Muscle layer of duodenum (tissue), 2 donors: ENCODE data around the gene SLC16A8.
"Not testable (repeated sequence)": the region's sequence is repeated elsewhere in the genome, so short reads cannot be mapped to it uniquely, and the experiment has no call there.

Experiments used
- H3K27ac ChIP-seq: one replicate; pipeline ENCODE4 v1.7.0; 2013; ENCODE audit warnings: mild to moderate bottlenecking, low read length
- H3K27me3 ChIP-seq: one replicate; pipeline ENCODE4 v1.7.0; 2013; ENCODE audit warnings: low read depth, mild to moderate bottlenecking, control low read depth, low read length
- H3K36me3 ChIP-seq, 2 donors: one replicate each; pipeline ENCODE4 v1.7.0; 2013; ENCODE audit warnings: low read length in 2 of 2, control low read depth in 1 of 2, mild to moderate bottlenecking in 1 of 2; ENCODE audit not compliant: insufficient read depth in 2 of 2, control insufficient read depth in 1 of 2
- H3K4me1 ChIP-seq, 2 donors: one replicate each; pipeline ENCODE4 v1.7.0; 2013; ENCODE audit warnings: low read length in 2 of 2, mild to moderate bottlenecking in 2 of 2, control low read depth in 1 of 2, moderate library complexity in 1 of 2; ENCODE audit not compliant: insufficient read depth in 2 of 2, control insufficient read depth in 1 of 2
- H3K4me3 ChIP-seq, 2 donors: one replicate each; pipeline ENCODE4 v1.7.0; 2013; ENCODE audit warnings: low read length in 2 of 2, low read depth in 1 of 2, mild to moderate bottlenecking in 1 of 2
- H3K9me3 ChIP-seq, 2 donors: one replicate each; pipeline ENCODE4 v1.7.0; 2013; ENCODE audit warnings: low read length in 2 of 2, control low read depth in 1 of 2, mild to moderate bottlenecking in 1 of 2; ENCODE audit not compliant: control insufficient read depth in 1 of 2
- donor health status: healthy.

The SLC16A8 gene

DNA sequence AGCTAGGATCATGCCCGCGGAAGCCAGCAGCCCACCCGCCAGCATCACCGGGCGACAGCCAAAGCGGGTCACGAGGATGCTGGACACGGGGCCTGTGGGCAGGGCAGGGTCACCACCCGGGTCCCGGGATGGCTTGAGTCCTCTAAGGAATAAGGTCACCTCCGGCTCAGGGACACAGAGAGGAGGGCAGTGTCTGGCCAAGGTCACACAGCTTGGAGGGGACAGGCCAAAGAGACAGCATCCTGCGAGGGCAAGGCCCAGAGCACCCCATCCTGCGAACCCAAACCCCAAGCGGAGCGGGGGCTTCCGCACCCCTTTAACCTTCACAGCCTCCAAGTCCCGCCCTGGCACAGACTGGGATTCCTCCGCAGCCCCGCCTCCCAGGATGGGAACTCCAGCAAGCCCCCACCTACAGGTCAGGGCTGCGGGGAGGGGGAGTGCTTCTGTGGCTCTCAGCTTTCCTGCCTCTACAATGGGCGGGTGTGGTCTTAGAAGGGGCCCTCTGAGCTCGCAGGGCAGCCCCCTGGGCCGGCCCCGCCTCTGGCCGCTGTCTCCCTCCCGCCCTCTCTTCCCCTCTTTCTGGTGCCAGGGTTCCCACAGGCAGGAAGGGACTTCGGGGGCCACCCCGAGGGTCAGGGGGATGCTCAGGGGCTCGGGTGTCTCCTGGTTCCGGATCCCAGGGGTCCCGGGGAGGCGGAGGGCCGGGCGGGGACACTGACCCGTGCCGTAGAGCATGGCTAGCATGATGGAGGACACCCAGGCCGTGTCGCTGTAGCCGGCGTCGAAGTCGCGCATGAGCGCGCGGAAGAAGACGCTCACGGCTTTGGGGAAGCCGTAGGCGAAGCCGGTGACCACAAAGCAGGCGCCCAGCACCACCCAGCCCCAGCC is 1.8 kb downstream of the SLC16A8 start:
- H3K9me3 ChIP-seq: no peaks in the 10 kb centered on the region
- peaks cover 19% of the 10 kb centered on the region for H3K27me3 ChIP-seq
- H3K27ac ChIP-seq: no peak overlapping the region
- peak overlapping the region in 1 of 2 donors; percentile 53 for H3K4me3 ChIP-seq
- peaks cover 0 to 23% of the 10 kb centered on the region in 2 donors for H3K4me1 ChIP-seq
- H3K36me3 ChIP-seq: no peaks in the 10 kb centered on the region

DNA sequence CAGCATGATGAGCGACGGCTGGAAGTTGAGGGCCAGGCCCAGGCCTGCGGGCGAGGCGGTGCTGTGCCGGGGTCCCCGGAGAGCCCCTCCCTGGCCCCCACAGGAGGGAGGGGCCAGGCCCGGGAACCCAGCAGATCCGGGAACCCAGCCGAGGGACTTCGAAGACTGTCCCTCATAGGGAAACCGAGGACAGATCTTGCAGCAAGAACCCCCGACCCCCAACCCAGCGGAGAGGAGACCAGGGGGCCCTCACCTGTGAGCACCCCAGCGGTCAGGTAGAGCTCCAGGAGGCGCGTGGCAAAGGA is 2.4 kb downstream of the SLC16A8 start:
- no peaks in the 10 kb centered on the region for H3K9me3 ChIP-seq
- peaks cover 19% of the 10 kb centered on the region for H3K27me3 ChIP-seq
- H3K36me3 ChIP-seq: no peaks in the 10 kb centered on the region
- no peak overlapping the region for H3K27ac ChIP-seq
- H3K4me1 ChIP-seq: peaks cover 0 to 23% of the 10 kb centered on the region in 2 donors
- peak overlapping the region in 1 of 2 donors; percentile 53 for H3K4me3 ChIP-seq

DNA sequence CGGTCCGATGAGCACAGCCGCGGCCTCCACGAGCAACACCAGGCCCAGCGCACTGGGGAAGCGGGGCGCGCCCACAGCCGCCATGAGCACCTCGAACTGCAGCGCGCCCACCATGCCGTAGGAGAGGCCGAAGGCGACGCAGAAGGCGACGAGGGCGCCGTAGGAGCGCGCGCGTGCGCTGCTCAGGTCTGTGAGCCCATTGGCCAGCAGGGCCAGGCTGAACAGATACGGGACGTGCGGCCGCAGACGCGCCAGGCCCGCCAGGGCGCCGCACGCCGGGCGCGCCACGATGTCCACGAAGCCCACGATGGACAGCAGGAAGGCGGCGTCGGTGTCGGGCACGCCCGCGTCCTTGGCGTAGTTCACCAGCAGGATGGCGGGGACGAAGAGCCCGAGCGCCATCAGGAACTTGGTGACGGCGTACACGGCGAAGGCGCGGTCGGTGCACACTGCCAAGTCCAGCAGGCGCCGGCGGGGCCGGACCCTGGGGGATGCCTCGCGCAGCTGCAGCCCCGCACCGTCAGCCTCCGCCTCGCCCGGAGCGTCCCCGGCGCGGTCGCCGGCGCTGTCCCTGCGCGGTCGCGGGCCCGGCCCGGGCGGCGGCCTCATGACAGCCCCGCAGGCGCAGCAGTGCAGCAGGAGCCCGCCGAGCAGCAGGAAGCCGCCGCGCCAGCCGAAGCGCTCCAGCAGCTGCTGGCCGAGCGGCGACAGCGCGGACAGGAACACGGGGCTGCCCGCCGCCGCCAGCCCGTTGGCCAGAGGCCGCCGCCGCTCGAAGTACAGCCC is 2.9 kb downstream of the SLC16A8 start:
- Histone ChIP-seq H3K4me1 (peaks cover 0 to 23% of the 10 kb centered on the region in 2 donors), H3K9me3 (no peaks in the 10 kb centered on the region), H3K4me3 (peak overlapping the region in 1 of 2 donors; percentile 53), H3K27me3 (peaks cover 19% of the 10 kb centered on the region), H3K36me3 (no peaks in the 10 kb centered on the region), H3K27ac (no peak overlapping the region)

GRCh38 chr22:38080474-38080849 is 3.5 kb downstream of the SLC16A8 start:
- H3K27me3 ChIP-seq: peaks cover 19% of the 10 kb centered on the region
- no peaks in the 10 kb centered on the region for H3K36me3 ChIP-seq
- H3K9me3 ChIP-seq: no peaks in the 10 kb centered on the region
- H3K4me1 ChIP-seq: peaks cover 0 to 23% of the 10 kb centered on the region in 2 donors
- peak overlapping the region in 1 of 2 donors; percentile 53 for H3K4me3 ChIP-seq
- no peak overlapping the region for H3K27ac ChIP-seq

- H3K36me3 ChIP-seq: peaks cover 0 to 5% of the 10 kb centered on the region in 2 donors
- no peak overlapping the region for H3K27ac ChIP-seq
- peaks cover 0 to 23% of the 10 kb centered on the region in 2 donors for H3K4me1 ChIP-seq
- no peaks in the 10 kb centered on the region for H3K9me3 ChIP-seq
- H3K4me3 ChIP-seq: no peak overlapping the region
- peaks cover 19% of the 10 kb centered on the region for H3K27me3 ChIP-seq
These were observed 4.2 kb downstream of the SLC16A8 start for GRCh38 chr22:38079804-38080203.

GRCh38 chr22:38079208-38079607 is 4.8 kb downstream of the SLC16A8 start:
- Histone ChIP-seq H3K27me3 (peaks cover 19% of the 10 kb centered on the region), H3K4me1 (peaks cover 0 to 23% of the 10 kb centered on the region in 2 donors), H3K36me3 (peaks cover 0 to 11% of the 10 kb centered on the region in 2 donors)
- not testable (repeated sequence) for H3K9me3 ChIP-seq, H3K27ac ChIP-seq, H3K4me3 ChIP-seq

DNA sequence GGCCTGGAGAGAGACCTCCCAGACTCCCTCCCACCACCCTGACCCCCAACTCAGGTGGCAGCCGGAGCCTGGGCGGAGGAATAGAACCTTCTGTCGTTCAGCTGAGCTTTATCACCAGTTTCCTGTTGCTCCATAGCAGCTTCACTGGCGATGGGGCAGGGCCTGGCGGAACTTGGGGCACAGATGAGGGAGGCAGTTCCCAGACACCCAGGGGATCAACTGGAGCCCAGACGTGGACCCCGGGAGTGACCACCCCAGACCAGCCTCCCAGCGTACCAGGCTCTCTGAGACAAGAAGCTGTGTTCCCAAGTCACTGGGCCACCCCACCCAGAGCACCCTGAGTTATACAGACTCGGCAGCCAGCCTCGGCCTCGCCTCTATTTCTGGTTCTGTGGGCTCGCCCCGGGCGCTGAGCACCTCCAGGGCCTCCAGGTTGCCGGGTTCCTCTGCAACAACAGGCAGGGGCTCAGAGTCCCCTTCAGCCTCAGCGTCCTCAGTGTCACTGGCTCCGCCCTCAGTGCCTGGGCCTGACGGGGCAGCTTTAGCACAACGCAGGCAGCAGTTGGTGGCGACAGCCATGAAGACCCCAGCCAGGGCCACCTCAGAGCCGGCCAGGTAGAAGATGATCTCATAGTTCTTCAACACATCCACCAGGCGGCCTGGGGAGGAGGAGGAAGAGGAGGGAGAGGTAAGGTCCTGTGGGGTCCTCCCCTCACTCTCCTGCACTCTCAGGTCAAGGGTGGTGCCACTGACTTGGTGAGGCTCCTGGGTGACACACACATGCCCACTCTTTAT is 5.7 kb downstream of the SLC16A8 start:
- Histone ChIP-seq H3K36me3 (peaks cover 3 to 19% of the 10 kb centered on the region in 2 donors), H3K9me3 (no peaks in the 10 kb centered on the region), H3K4me3 (no peak overlapping the region), H3K27ac (no peak overlapping the region), H3K27me3 (peaks cover 19% of the 10 kb centered on the region), H3K4me1 (peaks cover 0 to 23% of the 10 kb centered on the region in 2 donors)

DNA sequence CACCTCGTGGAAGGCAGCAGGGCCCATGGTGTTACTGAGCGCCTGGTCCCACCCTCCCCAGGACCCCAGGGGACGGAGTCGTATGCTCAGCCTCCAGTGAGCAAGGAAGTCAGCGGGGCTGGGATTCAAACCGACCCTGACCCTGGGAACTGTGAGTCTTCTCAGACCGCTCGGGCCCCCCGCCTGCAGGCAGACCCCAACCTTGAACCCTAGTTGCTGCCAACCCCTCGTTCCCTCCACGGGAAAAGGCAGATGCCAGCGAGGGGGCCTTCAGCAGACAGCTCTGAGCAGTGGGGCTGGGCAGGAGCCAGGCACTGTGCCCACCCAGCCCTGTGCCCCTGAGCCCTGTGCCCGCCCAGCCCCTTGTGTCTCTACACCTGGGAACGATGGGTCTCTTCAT is 6.4 kb downstream of the SLC16A8 start:
- Histone ChIP-seq H3K4me1 (peaks cover 0 to 19% of the 10 kb centered on the region in 2 donors), H3K27ac (no peak overlapping the region), H3K36me3 (peaks cover 4 to 25% of the 10 kb centered on the region in 2 donors), H3K9me3 (no peaks in the 10 kb centered on the region), H3K27me3 (peaks cover 14% of the 10 kb centered on the region), H3K4me3 (no peak overlapping the region)

- H3K27me3 ChIP-seq: peaks cover 11% of the 10 kb centered on the region
- no peak overlapping the region for H3K27ac ChIP-seq
- no peaks in the 10 kb centered on the region for H3K9me3 ChIP-seq
- peaks cover 4 to 28% of the 10 kb centered on the region in 2 donors for H3K36me3 ChIP-seq
- no peak overlapping the region for H3K4me3 ChIP-seq
- H3K4me1 ChIP-seq: peaks cover 0 to 14% of the 10 kb centered on the region in 2 donors
These were observed 6.9 kb downstream of the SLC16A8 start for GRCh38 chr22:38077096-38077495.

DNA sequence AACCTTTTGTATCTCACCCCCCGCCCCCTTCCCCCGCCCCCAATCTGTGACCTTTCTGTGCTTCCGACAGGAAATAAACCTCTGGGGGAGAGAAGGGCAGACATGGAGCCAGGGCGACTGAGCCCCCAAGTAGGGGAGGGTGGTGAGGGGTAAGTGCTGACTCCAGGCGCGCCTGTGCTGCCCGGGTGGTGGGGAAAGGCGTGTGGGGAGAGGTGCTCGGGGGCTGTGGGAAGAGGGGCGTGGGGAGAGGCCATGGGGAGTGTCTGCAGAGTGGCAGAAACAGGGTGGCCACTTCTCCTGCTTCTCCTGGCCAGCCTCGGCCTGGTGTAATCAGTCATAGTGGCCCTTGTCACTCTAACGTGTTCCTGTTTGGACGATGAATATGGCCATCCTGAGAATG is 8.0 kb downstream of the SLC16A8 start:
- Histone ChIP-seq H3K4me3 (no peak overlapping the region), H3K27ac (no peak overlapping the region), H3K9me3 (no peaks in the 10 kb centered on the region), H3K36me3 (peaks cover 4 to 36% of the 10 kb centered on the region in 2 donors), H3K27me3 (peaks cover 6% of the 10 kb centered on the region), H3K4me1 (peaks cover 0 to 5% of the 10 kb centered on the region in 2 donors)
